DMS53 (cell line): ENCODE measurements around the gene ANKZF1.

Experiments
- DNase-seq: peaks from one replicate; lab custom pipeline; 2025; lab: John Stamatoyannopoulos, UW

The ANKZF1 gene

GRCh38 chr2:219282943-219283581, 53.5 kb downstream of the ANKZF1 start:
- no peak for DNase-seq

GRCh38 chr2:219284501-219285372, 55.1 kb downstream of the ANKZF1 start:
- DNase-seq = no peak

GRCh38 chr2:219285373-219285735, 55.7 kb downstream of the ANKZF1 start:
- DNase-seq = no peak

- peak; percentile 23 for DNase-seq
Observed at GRCh38 chr2:219285894-219286425, 56.4 kb downstream of the ANKZF1 start.
